KMS-11 (cell line): ENCODE measurements around the gene PNLIPRP1.

Experiments
- H2AFZ ChIP-seq: fragments of 200-600 bp; sonication (generic); 2 replicates; pipeline ENCODE4 v1.6.1; 2016; ENCODE audit warnings: antibody characterized with exemption, mixed run types, low read depth
- H3K27ac ChIP-seq: fragments of 200-600 bp; sonication (generic); 2 replicates; pipeline ENCODE4 v1.6.1; 2016; ENCODE audit warnings: mild to moderate bottlenecking, mixed run types
- H3K27me3 ChIP-seq: fragments of 200-600 bp; sonication (generic); 2 replicates; pipeline ENCODE4 v1.6.1; 2017; ENCODE audit warnings: mild to moderate bottlenecking, low read depth, mixed run types, moderate library complexity; ENCODE audit not compliant: insufficient read depth
- H3K36me3 ChIP-seq: fragments of 200-600 bp; sonication (generic); 2 replicates; pipeline ENCODE4 v1.6.1; 2017; ENCODE audit warnings: mild to moderate bottlenecking, mixed run types; ENCODE audit not compliant: insufficient read depth
- H3K4me1 ChIP-seq: fragments of 200-600 bp; sonication (generic); 2 replicates; pipeline ENCODE4 v1.6.1; 2016; ENCODE audit warnings: mild to moderate bottlenecking, low read depth, mixed run types; ENCODE audit not compliant: poor library complexity, severe bottlenecking
- H3K4me2 ChIP-seq: fragments of 200-600 bp; sonication (generic); 2 replicates; pipeline ENCODE4 v1.7.0; 2016; ENCODE audit warnings: mild to moderate bottlenecking, mixed run types
- H3K4me3 ChIP-seq: fragments of 200-600 bp; sonication (generic); IDR thresholded peaks from 2 replicates; pipeline ENCODE4 v1.6.1; 2017; ENCODE audit warnings: low read depth, low read length, mixed read lengths; ENCODE audit not compliant: insufficient read depth
- H3K79me2 ChIP-seq: fragments of 200-600 bp; sonication (generic); 2 replicates; pipeline ENCODE4 v1.6.1; 2016; ENCODE audit warnings: low read depth, mixed run types; ENCODE audit not compliant: insufficient read depth
- H3K9ac ChIP-seq: fragments of 200-600 bp; sonication (generic); 2 replicates; pipeline ENCODE4 v1.6.1; 2016; ENCODE audit warnings: mild to moderate bottlenecking, mixed run types
- H4K20me1 ChIP-seq: fragments of 200-600 bp; sonication (generic); 2 replicates; pipeline ENCODE4 v1.6.1; 2016; ENCODE audit warnings: mild to moderate bottlenecking, mixed run types; ENCODE audit not compliant: insufficient read depth
- CTCF ChIP-seq: fragments of 200-600 bp; sonication (generic); conservative IDR thresholded peaks from 2 replicates; pipeline ENCODE4 v1.6.1; 2017; ENCODE audit warnings: low read depth, mild to moderate bottlenecking, antibody characterized with exemption, low read length, moderate library complexity, mixed read lengths

The PNLIPRP1 gene

GRCh38 chr10:116590590-116591444 is at the start of gene PNLIPRP1:
Gene PNLIPRP1, plus strand, starts transcription at chr10:116590959. Its CDS starts 171 bp downstream, at chr10:116591130.
- Histone ChIP-seq H4K20me1 (no peaks in the 10 kb centered on the region), H3K4me2 (no peak within 1 kb of the TSS), H2AFZ (no peak within 1 kb of the TSS), H3K79me2 (no peaks in the 10 kb centered on the region), H3K9ac (no peak within 1 kb of the TSS), H3K27me3 (no peaks in the 10 kb centered on the region), H3K4me3 (no peak within 1 kb of the TSS), H3K4me1 (no peaks in the 10 kb centered on the region), H3K27ac (no peak within 1 kb of the TSS), H3K36me3 (no peaks in the 10 kb centered on the region)
- TF ChIP-seq CTCF = no peak

GRCh38 chr10:116542007-116542677 is 48.6 kb upstream of the PNLIPRP1 start:
- Histone ChIP-seq H4K20me1 (no peaks in the 10 kb centered on the region), H3K27me3 (no peaks in the 10 kb centered on the region), H2AFZ (no peak overlapping the region), H3K4me3 (no peak overlapping the region), H3K79me2 (no peaks in the 10 kb centered on the region), H3K27ac (no peak overlapping the region), H3K36me3 (no peaks in the 10 kb centered on the region), H3K4me1 (no peaks in the 10 kb centered on the region), H3K9ac (no peak overlapping the region), H3K4me2 (no peak overlapping the region)
- no peak for TF ChIP-seq CTCF

- Histone ChIP-seq H3K36me3 (no peaks in the 10 kb centered on the region), H3K27me3 (no peaks in the 10 kb centered on the region), H4K20me1 (no peaks in the 10 kb centered on the region), H3K79me2 (no peaks in the 10 kb centered on the region), H3K27ac (no peak overlapping the region), H3K4me3 (no peak overlapping the region), H3K4me1 (no peaks in the 10 kb centered on the region), H3K9ac (no peak overlapping the region), H3K4me2 (no peak overlapping the region), H2AFZ (no peak overlapping the region)
- TF ChIP-seq CTCF = no peak
Measured at GRCh38 chr10:116545122-116545521, 45.6 kb upstream of the PNLIPRP1 start.

- Histone ChIP-seq H3K27ac (no peak within 1 kb of the TSS), H3K4me1 (no peaks in the 10 kb centered on the region), H3K27me3 (no peaks in the 10 kb centered on the region), H3K79me2 (no peaks in the 10 kb centered on the region), H4K20me1 (no peaks in the 10 kb centered on the region), H3K4me2 (no peak within 1 kb of the TSS), H3K4me3 (no peak within 1 kb of the TSS), H3K36me3 (no peaks in the 10 kb centered on the region), H3K9ac (no peak within 1 kb of the TSS), H2AFZ (no peak within 1 kb of the TSS)
- no peak for TF ChIP-seq CTCF
Measured at GRCh38 chr10:116545756-116546155, 45.0 kb upstream of the PNLIPRP1 start, which contains the start of gene PNLIP. Gene PNLIP, plus strand, starts transcription at chr10:116545931. Its CDS starts 162 bp downstream, at chr10:116546093.
